Epidermal melanocyte (primary cell): ENCODE results near the gene CCM2.

Experiments
- DNase-seq: peaks from one replicate; pipeline ENCODE4 v3.0.0; 2011; ENCODE audit warnings: low spot score; ENCODE audit not compliant: insufficient read length

CCM2 gene

DNA sequence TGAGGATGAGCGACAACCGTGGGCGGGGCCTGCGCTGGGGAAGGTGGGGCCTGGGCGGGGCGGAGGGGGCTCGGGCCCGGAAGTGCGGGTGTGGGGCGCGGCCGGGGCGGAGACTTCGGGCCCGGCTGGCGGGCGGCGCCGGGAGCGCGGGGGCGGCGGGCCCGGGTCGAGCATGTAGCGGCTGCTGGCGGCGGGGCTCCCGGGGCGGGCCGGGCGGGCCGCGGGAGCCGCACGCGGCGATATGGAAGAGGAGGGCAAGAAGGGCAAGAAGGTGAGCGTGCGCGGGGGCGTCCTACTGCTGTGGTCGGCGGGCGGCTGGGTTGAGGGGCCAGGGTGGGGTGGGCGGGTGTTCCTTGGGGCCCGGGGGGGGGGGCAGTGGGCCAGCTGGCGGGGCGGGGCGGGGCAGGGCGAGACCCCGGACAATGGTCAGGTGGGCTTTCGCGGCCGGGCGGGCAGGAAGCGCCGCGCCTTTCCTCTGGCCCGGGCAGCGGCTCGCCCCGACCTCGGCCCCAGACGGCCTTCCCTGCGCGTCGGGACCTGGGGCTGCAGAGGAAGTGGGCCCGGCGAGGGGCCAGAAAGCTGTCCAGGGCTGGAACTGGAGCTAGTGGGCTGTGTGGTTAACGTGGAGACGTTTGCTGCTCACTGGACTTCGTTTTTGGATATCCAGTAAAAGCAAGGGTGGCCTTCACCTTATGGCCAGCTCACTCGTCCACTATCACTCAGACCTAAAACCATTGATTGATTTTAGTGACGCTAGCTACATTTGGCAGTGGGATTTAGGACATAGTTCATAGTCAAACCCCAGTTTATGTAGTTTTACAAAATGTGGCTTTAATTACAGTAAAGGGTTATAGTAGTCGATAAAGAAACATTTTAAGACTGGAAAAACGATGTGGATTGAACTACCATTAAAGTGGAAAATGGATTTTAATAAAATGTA is at the start of gene CCM2:
Gene CCM2, plus strand, starts transcription at position 109 of the 940 bp plus-strand sequence. Its CDS starts 133 bp downstream, at position 242.
- DNase-seq = no peak

DNA sequence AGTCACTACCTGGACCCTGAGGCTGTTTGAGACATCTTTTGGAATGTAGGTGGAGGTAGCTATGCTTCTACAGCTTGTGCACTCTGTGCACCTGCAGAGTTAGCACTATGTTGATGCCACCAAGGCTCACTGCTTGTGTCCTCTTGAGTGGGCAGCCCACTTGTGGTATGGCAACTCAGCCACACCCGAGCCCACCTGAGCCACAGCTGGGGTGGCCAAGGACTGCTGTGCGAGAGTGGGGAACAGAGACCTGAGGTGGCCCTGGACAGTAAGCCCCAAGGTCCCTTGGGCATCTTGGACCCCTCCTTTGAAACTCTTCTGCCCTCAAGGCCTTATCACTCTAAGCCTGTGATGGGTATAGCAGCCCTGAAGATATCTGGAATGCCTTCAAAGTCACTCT is 46.8 kb upstream of the CCM2 start:
- no peak for DNase-seq

DNA sequence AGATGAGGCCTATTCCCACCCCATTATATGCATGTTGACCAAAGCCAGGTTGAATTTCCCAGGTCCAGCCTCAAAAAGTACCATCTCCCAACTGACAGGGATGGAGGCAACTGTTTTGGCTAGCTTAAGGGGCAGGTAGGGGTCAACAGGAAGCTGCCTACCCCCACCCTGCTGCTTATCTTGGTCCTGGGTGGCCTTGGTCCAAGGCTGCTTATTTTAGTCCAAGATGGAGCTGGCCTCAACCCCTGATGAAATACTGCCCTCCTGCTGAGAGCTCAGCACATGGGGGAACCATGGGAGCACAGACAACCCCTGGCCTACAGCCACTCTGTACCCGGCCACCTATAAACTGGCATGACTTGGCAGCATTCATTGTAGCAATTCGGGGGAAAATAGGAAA is 44.3 kb upstream of the CCM2 start:
- no peak for DNase-seq

DNA sequence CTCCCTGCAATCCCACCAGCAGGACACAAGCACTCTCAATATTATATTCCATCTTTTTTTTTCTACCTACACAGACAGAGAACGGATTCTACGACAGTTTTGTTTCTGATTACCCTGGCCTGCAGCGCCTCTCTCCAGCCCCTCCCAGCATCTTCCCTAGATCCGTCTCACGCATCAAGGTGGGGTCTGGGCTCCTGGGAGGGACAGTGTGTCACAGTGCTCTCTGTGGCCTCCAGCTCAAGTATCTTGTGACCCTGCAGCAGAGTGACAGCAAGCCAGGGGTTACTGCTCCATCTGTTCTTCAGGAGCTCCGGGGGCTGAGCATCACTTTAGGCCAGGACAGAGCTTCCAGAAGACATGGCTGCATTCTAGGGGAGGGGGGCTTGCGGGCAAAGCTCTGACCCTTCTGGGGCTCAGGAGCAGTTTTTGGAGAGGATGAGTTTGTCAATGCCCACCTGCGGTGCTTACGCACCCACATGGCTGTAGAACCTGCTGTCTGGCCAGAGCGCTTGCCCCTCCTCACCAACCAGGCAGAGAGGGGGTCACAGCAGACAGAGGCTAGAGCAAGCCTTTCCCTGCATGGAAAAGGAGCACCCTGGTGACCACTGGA is 43.7 kb upstream of the CCM2 start:
- no peak for DNase-seq

DNA sequence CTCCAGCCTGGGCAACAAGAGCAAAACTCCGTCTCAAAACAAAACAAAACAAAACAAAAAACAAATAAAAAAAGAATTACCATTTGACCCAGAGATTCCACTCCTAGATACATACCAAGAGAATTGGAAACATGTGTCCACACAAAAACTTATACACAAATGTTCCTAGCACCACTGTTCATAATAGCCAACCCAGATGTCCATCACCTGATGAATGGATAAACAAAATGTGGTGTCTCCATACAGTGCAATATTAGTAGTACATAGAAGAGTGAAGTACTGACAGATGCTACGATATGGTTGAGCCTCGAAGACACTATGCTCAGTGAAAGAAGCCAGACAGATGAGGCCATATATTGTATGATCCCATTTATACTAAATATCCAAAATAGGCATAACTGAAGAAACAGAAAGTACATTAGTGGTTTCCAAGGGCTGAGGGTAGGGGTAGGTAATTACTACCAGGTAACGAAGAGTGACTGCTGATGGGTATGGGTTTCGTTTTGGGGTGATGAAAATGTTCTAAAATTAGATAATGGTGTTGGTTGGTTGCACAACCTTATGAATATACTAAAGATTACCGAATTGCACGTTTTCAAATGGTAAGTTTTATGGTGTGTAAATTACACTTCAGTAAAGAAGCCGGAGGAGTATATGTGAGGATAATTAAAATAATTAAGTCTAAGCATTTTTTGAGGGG is 41.2 kb upstream of the CCM2 start:
- DNase-seq = no peak

DNA sequence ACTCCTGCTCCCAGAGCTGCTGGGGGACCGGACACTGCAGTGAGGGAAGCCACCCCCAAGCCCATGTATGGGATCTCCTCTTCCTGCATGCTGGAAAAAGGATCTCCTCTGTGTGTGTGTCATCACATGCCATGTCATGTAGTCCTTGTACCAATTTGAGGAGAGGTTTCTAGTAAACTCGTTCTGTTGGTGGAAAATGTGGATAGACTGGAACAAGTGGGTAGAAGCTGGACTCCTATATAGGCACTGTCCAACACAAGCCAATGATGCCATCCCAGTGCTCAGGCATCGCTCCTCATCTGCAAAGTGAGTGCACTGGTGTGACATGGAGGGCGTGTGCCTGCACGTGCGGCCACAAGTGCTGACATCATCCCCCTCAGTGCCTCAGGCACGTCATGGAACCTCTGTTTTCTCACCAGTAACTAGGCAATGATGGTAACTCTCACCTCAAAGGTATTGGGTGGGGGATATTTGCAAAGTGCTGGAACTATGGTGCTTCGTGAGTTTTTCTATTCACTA is 40.5 kb upstream of the CCM2 start:
- no peak for DNase-seq

DNA sequence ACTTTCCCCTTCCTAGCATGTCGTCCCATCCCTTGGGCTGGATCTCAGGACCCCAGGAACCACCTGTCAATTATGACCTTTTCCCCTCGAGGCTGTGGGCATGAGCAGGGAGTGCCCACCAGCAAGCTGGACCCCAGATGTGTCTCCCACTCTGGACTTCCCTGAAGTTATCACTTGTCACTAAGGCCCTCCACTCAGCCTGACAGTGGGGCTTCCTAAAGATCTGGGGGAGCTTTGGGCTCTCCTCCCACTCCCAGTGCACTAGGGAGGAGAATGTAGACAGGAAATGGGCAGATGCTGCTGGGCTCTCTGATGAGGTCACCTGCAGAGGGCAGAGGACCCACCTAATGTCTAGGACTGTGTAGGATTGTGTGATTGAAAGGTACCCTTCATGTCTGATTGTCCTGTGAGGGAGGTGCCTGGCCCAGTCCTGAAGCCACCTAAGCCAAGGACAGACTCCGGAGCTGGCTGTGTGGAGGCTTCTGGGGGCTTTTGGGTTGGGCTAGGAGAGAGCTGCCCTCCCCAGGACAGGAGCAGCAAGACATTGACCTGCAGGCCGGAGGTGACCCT is 39.9 kb upstream of the CCM2 start:
- no peak for DNase-seq

DNA sequence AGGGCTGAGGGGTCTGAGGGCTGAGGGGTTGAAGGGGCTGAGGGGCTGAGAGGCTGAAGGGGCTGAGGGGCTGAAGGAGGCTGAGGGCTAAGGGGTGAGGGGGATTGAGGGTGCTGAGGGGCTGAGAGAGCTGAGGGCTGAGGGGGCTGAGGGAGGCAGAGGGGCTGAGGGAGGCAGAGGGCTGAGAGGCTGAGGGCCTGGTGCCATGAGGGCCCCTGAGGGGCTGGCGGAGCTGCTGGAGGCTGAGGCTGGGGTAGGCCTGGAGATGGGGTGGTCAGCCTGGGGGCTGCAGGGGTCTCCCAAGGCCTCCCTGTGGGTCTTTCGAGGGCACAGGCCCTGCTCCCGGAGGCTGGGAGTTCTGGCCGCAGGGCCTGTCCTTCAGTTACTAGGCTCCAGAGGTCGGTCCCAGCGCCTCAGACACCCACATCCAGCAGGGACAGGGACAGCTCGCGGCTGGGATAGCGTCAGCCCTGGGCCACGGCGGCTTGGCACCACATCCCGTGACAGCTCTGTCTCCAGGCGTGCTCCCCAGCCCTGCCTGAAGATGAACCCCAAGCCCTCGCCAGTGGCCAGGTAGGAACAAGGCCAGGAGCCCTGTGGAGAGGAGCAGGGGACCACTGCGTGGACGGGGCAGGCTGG is 38.0 kb upstream of the CCM2 start:
- DNase-seq = no peak

DNA sequence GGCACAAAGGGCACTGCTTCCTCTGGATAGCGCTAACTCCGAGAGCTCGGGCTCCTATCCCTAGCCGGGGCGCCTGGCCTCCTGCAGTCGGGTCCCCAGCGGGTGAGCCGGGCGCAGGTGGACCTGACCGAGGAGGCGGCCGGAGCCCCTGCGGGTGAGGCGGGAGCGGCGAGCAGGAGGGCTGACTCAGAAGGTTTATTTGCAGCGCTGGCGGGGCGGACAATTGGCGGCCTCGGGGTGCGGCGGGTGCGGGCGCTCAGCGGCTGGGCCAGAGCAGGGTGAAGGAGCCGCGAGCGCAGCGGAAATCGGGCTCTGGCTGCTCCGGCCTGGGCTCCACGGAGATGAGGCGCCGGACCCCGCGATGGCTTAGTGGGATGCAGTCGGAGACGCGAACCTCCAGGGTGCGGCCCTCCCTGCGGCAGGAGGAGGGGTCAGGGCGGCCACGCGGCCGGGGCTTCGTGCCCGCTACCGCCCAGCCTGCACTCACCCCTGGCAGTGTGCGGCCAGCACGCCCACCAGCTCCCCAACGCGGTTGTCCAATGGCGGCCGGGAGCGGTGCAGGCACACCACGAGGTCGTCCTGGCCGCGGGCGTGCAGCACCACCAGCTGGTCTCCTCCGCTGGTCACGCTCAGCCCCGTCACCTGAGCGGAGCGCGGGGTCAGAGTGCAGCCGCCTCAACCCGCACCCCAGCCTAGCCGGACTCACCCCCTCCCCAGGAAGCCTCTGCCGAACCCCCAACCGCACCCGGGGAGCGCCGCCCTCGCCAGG is 37.3 kb upstream of the CCM2 start:
- DNase-seq = peak; percentile 64

DNA sequence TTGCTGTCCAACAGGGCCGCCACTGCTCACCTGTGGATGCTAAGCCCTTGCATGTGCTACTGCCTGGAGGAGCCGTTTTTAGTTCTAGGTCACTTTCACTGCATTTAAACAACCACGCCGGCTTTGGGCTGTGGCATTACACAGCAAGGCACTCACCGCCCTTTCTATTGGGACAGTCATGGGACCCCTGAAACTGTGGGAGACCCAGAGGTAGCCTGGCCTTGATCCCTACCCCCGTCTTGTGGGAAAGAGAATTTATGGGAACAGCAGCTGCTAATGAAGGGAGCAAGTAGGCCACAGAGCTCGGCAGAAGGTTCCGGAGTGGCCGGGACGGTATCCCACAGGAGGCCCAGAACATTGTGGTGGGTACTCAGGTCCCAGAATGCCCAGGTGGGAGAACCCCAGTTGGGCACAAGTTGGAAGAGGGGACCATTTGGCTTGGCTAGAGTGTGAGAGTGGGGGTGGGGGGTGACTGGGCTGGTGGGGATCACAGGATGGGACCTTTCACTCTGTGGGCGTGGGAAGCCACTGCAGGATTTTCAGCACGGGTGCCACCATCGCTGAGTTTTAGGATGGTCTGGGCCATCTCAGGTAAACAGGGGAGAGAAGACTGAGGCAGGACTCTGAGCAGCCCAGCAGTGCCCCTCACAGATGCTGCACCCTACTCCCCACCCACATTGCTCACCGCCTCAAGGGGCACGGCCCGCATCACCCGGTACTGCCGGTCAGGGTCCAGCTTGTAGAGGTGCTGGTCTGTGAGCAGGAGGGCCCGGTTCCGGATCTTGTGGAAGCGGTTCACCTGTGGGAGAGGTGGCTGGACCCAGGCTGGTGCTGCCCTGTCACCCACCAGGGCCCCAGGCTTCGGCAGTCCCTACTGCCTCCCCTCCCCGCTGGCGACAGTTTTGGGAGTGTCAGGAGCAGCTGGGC is 36.4 kb upstream of the CCM2 start:
- DNase-seq = no peak

DNA sequence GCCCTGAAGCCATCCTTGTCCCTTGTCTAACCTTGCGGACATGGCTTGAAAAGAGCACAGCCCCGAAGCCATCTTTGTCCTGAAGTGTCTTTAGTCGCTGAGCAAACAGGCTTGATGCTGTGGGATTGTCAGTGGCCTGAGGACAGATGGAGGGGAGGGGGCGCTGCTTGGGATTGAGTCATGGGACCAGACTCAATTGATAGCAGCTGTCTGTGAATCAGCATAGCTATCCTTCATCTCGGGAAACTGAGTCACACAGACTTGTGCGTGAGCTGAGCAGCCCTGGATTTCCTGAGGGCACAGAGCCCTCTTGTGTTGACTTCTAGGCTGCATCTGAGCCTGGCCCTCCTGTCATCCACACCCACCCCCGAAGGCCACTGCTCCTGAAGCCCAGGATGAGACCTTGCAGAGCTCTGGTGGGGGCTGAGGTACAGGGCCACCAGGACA is 35.6 kb upstream of the CCM2 start:
- no peak for DNase-seq

DNA sequence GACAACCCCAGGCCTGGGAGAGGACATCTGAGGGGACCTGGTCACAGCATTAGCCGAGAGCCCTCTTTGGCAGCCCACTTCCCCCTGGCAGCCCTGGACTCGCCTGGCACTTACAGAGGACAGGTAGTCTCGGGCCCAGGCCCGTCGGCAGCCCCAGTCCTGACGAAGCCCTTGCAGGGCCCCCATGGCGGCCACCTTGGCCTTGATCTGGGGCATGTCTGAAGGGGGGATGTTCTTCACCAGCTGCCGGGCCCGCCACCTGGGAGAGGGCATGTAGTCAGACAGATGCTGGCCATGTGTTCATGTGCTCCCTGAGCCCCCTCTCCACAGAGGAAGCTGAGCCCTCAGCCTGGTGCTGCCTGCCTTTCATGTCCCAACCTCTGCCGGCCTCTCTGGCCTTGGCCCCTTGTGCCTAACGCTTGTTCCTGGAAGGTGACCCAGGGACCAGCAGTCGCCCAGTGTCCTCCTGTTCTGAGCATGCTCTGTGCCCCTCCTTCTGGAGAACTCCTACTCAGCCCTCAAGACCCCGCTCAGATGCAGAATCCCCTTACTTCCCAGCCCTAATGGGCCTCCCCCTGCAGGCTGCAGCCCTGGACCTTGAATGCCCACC is 35.1 kb upstream of the CCM2 start:
- DNase-seq = no peak

DNA sequence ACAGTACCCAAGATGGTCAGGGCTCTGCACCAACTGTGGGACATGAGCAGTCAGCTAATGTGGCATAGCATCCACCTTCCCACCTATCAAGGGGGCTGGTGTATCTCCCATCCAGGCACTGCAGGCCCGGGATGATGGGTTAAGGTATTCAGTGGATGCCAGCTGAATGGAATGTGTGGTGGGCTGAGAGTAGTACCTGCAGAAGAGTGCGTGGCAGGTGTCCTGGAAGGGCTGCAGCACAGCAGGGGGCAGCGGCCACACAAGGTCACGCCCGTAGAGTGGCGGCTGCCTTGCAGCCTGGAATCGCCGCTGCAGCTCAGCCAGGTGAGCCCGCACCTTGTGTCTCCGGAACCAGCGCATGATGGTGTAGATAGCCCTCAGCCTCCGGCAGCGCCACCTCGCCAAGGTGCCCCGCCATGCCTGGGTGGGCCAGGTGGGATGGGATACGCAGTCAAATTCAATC is 34.5 kb upstream of the CCM2 start:
- DNase-seq = no peak

DNA sequence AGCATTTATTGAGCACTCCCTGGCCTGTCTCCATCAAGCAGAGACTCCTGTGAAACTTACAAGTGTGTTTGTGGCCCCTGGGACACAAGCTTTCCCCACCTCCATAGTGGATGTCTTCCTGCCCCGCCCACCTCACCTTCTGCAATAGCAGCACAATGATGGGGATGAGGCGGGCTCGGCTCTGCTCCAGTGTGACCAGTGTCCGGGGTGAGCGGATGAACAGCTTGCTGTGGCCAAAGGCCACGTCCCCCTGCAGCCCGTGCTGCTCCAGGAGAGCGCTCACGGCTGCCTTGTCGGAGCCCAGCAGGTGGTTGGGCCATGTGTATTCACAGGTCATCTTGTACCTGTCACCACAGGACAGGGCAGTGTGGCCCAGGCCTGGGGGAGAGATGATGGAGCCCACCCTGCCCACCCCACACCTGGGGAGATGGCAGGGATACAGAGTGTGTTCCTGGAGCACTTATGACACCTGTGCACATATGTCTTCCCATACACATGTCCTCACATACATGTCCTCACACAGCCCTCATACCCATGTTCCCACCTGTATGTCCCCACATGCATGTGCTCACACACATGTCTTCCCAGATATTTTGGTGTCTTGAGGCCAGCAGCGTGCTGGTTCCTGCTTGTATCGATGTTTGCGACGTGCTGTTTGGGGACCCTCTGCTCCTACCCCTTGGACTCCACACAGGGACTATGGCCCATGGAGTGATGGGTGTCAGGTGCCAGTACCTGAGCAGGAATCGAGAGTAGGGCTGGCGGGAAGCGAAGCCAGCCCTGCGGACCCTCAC is 33.9 kb upstream of the CCM2 start:
- DNase-seq = no peak

DNA sequence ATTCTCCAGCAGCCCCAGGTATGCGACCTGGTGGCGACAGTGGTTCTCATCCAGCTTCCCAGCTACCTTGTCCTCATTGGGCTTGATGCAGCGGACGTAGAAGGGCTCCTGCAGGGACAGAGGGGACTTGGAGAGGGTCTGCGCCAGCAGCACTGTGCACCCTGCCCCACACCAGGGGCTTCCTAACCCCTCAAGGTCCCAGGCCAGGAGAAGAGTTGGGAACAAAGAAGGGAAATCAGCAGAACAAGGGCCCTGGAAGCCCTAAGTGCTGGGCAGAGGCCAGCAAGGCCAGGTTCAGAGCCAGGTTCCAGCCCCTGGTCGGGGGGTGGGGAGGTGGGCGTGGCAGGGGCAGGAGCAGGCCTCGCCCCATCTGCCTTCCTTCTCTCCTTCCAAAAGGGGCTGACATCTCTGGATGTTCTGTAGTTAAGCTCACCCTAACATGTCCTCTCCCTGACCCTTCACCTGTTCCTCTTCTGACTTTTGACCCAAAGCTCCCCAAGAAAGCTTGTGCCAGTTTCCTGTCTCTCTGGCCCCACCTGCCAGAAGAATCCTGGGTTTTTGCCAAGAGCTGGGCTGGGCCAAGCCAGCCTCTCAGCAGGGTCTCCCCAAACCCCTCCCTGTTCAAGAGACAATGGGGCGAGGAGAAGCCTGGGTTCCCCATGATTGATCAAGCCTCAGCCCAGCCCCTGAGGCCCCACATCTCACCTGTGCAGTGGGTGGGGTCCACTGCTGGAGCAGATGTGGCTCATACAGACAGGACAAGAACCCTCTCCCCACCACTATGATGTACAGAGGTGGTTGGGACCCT is 33.1 kb upstream of the CCM2 start:
- no peak for DNase-seq

DNA sequence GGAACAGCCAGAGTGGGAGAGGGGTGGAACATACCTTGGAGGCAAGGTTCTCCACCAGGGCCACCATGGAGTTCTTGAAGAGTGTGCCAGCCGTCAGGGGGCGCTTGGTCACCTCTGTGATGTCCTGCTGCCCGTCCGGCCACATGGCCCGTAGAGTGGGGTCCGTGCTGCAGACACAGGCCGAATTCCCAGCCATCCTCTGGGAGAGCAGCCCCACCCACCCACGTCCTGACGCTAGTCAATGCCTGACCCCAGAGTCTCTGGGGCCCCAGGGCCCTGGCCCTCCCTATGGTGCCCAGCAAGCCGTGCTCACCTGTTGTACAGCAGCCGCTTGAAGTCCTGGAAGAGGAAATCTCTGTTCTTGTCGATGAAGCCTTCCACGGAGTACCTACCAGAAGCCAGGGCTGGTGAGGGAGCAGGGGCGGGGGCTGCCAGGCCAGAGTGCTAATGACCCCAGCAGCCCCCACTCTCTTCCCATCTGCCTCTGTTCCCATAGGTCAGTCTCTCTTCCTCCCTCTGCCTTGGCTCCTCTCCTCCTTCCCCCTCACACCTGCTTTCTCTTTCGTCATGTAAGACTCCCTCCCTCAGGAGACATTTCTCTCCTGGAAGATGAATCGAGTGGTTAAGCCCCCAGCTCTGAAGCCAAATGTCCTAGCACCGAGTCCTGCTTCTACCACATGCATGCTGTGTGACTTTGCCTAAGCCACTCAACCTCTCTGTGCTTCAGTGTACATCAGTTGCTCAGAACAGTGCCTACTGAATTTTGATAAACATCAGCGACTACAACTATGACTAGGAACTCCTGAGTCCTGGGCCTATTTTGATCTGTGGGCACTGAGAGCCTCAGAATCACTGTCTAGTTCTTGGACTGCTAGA is 32.2 kb upstream of the CCM2 start:
- no peak for DNase-seq
